ENCODE results near the gene TBRG4.

TBRG4 gene

GRCh38 chr7:45088146-45088701, 23.3 kb downstream of the TBRG4 start:
- DNase-seq: no peak

- DNase-seq: no peak
Observed at GRCh38 chr7:45087301-45088145, 24.0 kb downstream of the TBRG4 start.

GRCh38 chr7:45086331-45087065, 25.0 kb downstream of the TBRG4 start:
- no peak for DNase-seq

- no peak for DNase-seq
Observed at GRCh38 chr7:45085619-45086200, 25.8 kb downstream of the TBRG4 start.

GRCh38 chr7:45084901-45085618, 26.4 kb downstream of the TBRG4 start:
- no peak for DNase-seq

GRCh38 chr7:45084336-45084735, 27.2 kb downstream of the TBRG4 start:
- DNase-seq: no peak

GRCh38 chr7:45082831-45083331, 28.6 kb downstream of the TBRG4 start:
- no peak for DNase-seq

GRCh38 chr7:45082031-45082830, 29.3 kb downstream of the TBRG4 start:
- no peak for DNase-seq

- no peak for DNase-seq
Observed at GRCh38 chr7:45081670-45081974, 29.9 kb downstream of the TBRG4 start.

GRCh38 chr7:45080958-45081669, 30.4 kb downstream of the TBRG4 start:
- no peak for DNase-seq

GRCh38 chr7:45080265-45080957, 31.1 kb downstream of the TBRG4 start:
- no peak for DNase-seq

- no peak for DNase-seq
Observed at GRCh38 chr7:45078125-45078681, 33.3 kb downstream of the TBRG4 start.

- no peak for DNase-seq
Observed at GRCh38 chr7:45077579-45077978, 33.9 kb downstream of the TBRG4 start.

GRCh38 chr7:45076946-45077345, 34.6 kb downstream of the TBRG4 start:
- no peak for DNase-seq

- no peak for DNase-seq
Observed at GRCh38 chr7:45075871-45076796, 35.4 kb downstream of the TBRG4 start.

- DNase-seq: no peak
Observed at GRCh38 chr7:45075355-45075644, 36.2 kb downstream of the TBRG4 start.

GRCh38 chr7:45074528-45075354, 36.8 kb downstream of the TBRG4 start:
- no peak for DNase-seq

- no peak for DNase-seq
Observed at GRCh38 chr7:45073786-45074527, 37.5 kb downstream of the TBRG4 start.

Measured in NCI-H2171 treated with DMSO at 0.1 percent for 48 hours (cell line).